Measurements from ENCODE around the gene ASMTL.

DNA sequence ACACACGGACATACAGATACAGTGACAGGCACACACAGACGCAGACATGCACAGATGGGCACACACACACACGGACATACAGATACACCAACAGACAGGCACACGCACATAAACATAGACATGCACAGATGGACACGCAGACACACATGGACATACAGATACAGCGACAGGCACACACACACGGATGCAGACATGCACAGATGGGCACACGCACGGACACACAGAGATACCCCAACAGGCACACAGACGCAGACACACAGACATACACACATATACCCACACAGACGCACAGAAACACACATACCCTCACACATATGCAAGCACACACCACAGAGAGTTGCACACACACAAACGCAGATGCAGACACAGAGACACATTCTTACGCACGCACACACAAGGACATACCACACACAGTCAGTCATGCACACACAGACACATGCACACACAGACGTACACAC is 36.4 kb downstream of the ASMTL start:
- no peak for TF ChIP-seq CTCF (IDR thresholded peaks at IDR 0.05; ENCODE audit: insufficient read depth, low read length)
- TF ChIP-seq GABPA (IDR thresholded peaks at IDR 0.05; ENCODE audit: low read depth): no peak

Measured in HL-60 (cell line).